SK-N-SH (cell line): ENCODE data around the gene NAV2. TPM values are rescaled to one million over a fixed set of nuclear protein-coding genes. Genes with fewer than 3 reads are reported as not detected.
A peak's percentile ranks its signal among the peaks of the same experiment; 100 is the strongest.

Experiments used
- CTCF ChIA-PET: fragments of 300-600, 350-600 bp; formaldehyde crosslinking; extraction: SDS; loops from one replicate; lab custom pipeline; 2021; lab: Yijun Ruan, JAX
- POLR2A ChIA-PET: fragments of 350-600 bp; sonication (Branson Sonifier 250); formaldehyde crosslinking; extraction: SDS; loops from one replicate; lab custom pipeline; 2020; ENCODE audit warnings: antibody characterized with exemption, inconsistent platforms; lab: Yijun Ruan, JAX
- DNase-seq: peaks from one replicate; pipeline ENCODE4 v3.0.0; 2012
- H2AFZ ChIP-seq: fragments of 200-600 bp; sonication (generic); 2 replicates; pipeline ENCODE4 v1.8.1; 2016; ENCODE audit warnings: antibody characterized with exemption, mild to moderate bottlenecking, low read depth
- H3F3A ChIP-seq: fragments of 200-600 bp; sonication (generic); replicated peaks from 2 replicates; pipeline ENCODE3; 2016; ENCODE audit warnings: antibody characterized with exemption, mild to moderate bottlenecking; ENCODE audit not compliant: insufficient read depth
- H3K27ac ChIP-seq, 2 experiments: fragments of 200-500 bp in 1 of 2; fragments of 200-600 bp in 1 of 2; sonication (Bioruptor generic) in 1 of 2; sonication (generic), shearing (Covaris generic) in 1 of 2; 2 replicates each; pipeline versions ENCODE4 v1.5.1 to v1.6.1; 2014 to 2016; ENCODE audit warnings: low read depth in 2 of 2, inconsistent platforms in 1 of 2, low read length in 1 of 2, mild to moderate bottlenecking in 1 of 2, mixed read lengths in 1 of 2
- H3K27me3 ChIP-seq: fragments of 200-600 bp; sonication (generic), shearing (Covaris generic); 2 replicates; pipeline ENCODE4 v1.6.1; 2016; ENCODE audit warnings: mixed run types; ENCODE audit not compliant: insufficient read depth
- H3K36me3 ChIP-seq, 2 experiments: fragments of 200-500 bp in 1 of 2; fragments of 200-600 bp in 1 of 2; sonication (Bioruptor generic) in 1 of 2; sonication (generic) in 1 of 2; replicated peaks in 1 of 2; 2 replicates each; pipeline versions ENCODE3 to v1.5.1; 2014 to 2016; ENCODE audit warnings: low read length in 1 of 2, mild to moderate bottlenecking in 1 of 2; ENCODE audit not compliant: insufficient read depth in 2 of 2, control insufficient read depth in 1 of 2
- H3K4me1 ChIP-seq, 2 experiments: fragments of 200-500 bp in 1 of 2; fragments of 200-600 bp in 1 of 2; sonication (Bioruptor generic) in 1 of 2; sonication (generic), shearing (Covaris generic) in 1 of 2; 2 replicates each; pipeline versions ENCODE4 v1.5.1 to v1.6.1; 2014 to 2016; ENCODE audit warnings: low read depth in 1 of 2, low read length in 1 of 2, mixed run types in 1 of 2; ENCODE audit not compliant: insufficient read depth in 2 of 2, control insufficient read depth in 1 of 2
- H3K4me2 ChIP-seq: fragments of 200-600 bp; sonication (generic), shearing (Covaris generic); 2 replicates; pipeline ENCODE4 v1.6.1; 2017; ENCODE audit warnings: mixed run types
- H3K4me3 ChIP-seq, 2 experiments: fragments of 200-500 bp in 1 of 2; fragments of 200-600 bp in 1 of 2; sonication (Bioruptor generic) in 1 of 2; sonication (generic), shearing (Covaris generic) in 1 of 2; 2 replicates each; pipeline versions ENCODE4 v1.5.1 to v1.8.1; 2014 to 2016; ENCODE audit warnings: low read depth in 2 of 2, inconsistent platforms in 1 of 2, low read length in 1 of 2, mild to moderate bottlenecking in 1 of 2, mixed read lengths in 1 of 2, moderate library complexity in 1 of 2
- H3K79me2 ChIP-seq: fragments of 200-600 bp; sonication (generic); 2 replicates; pipeline ENCODE4 v1.8.1; 2017; ENCODE audit warnings: mild to moderate bottlenecking; ENCODE audit not compliant: insufficient read depth
- H3K9ac ChIP-seq: fragments of 200-600 bp; sonication (generic); 2 replicates; pipeline ENCODE4 v1.6.1; 2017; ENCODE audit warnings: mixed run types
- H3K9me2 ChIP-seq: fragments of 200-600 bp; sonication (generic); 2 replicates; pipeline ENCODE4 v1.6.1; 2017; ENCODE audit warnings: mixed run types
- H3K9me3 ChIP-seq: fragments of 200-600 bp; sonication (generic); 2 replicates; pipeline ENCODE4 v1.6.1; 2017; ENCODE audit warnings: mixed run types, mild to moderate bottlenecking, moderate library complexity
- H4K20me1 ChIP-seq: fragments of 200-600 bp; sonication (generic); 2 replicates; pipeline ENCODE4 v1.6.1; 2017; ENCODE audit warnings: mild to moderate bottlenecking, mixed run types; ENCODE audit not compliant: insufficient read depth
- CHD2 ChIP-seq: fragments of 150-350 bp; IDR thresholded peaks from 2 replicates; pipeline ENCODE4 v1.6.1; 2018; ENCODE audit warnings: low read length; ENCODE audit not compliant: partially characterized antibody
- EP300 ChIP-seq, 2 experiments: IDR thresholded peaks; 2 replicates each; pipeline versions ENCODE4 v1.4.0 to v1.6.1; 2012; ENCODE audit warnings: borderline replicate concordance in 1 of 2, low read depth in 1 of 2, low read length in 1 of 2
- GATA2 ChIP-seq: sonication (generic); formaldehyde crosslinking; IDR thresholded peaks from 2 replicates; pipeline ENCODE4 v1.5.0; 2020; ENCODE audit warnings: mild to moderate bottlenecking, missing genetic modification reagents
- IRF3 ChIP-seq: fragments of 150-350 bp; IDR thresholded peaks from 2 replicates; pipeline ENCODE4 v1.6.1; 2016; ENCODE audit warnings: mild to moderate bottlenecking, low read depth, low read length
- JUND ChIP-seq: IDR thresholded peaks from 2 replicates; pipeline ENCODE4 v1.4.0; 2012
- MXI1 ChIP-seq: IDR thresholded peaks from 2 replicates; pipeline ENCODE4 v1.6.1; 2012; ENCODE audit warnings: mild to moderate bottlenecking, low read depth, low read length, improper control_type of control experiment
- NFIC ChIP-seq: IDR thresholded peaks from 2 replicates; pipeline ENCODE4 v1.4.0; 2012; ENCODE audit warnings: borderline replicate concordance
- PBX3 ChIP-seq: IDR thresholded peaks from 2 replicates; pipeline ENCODE4; 2012
- RAD21 ChIP-seq: IDR thresholded peaks from 2 replicates; pipeline ENCODE4 v1.6.1; 2012; ENCODE audit warnings: mild to moderate bottlenecking, low read length
- RCOR1 ChIP-seq: fragments of 150-350 bp; IDR thresholded peaks from 2 replicates; pipeline ENCODE4 v1.6.1; 2017; ENCODE audit warnings: antibody characterized with exemption, low read length
- SIN3A ChIP-seq: IDR thresholded peaks from 2 replicates; pipeline ENCODE4 v1.6.1; 2012; ENCODE audit warnings: low read depth, mild to moderate bottlenecking, low read length, moderate library complexity, borderline replicate concordance
- TCF12 ChIP-seq: IDR thresholded peaks from 2 replicates; pipeline ENCODE4 v1.4.0; 2012
- TEAD4 ChIP-seq: IDR thresholded peaks from 2 replicates; pipeline ENCODE4 v1.4.0; 2012; ENCODE audit warnings: mild to moderate bottlenecking, borderline replicate concordance; ENCODE audit not compliant: insufficient read depth
- WGBS: methylation state at CpG from one replicate; pipeline ENCODE4 v1.1.6; 2017; ENCODE audit warnings: low lambda C conversion rate; 5-methylcytosine and 5-hydroxymethylcytosine counted together
- polyA plus RNA-seq, 3 experiments: library from polyadenylated mRNA; depleted of rRNA; stranded (reverse); fragments of >200 nt; gene quantifications; 2 replicates each; pipeline ENCODE4 v1.2.3, GENCODE V29; 2012
- TF ChIP-seq, protein P1 (sequence below): IDR thresholded peaks from 2 replicates; pipeline ENCODE4 v1.4.0; 2012; ENCODE audit warnings: low read depth, borderline replicate concordance

The NAV2 gene
- polyA plus RNA-seq, 1 of the 3 experiments (the other 2 are of a cell fraction): 26.2 TPM

GRCh38 chr11:19952116-19952605, 239.5 kb downstream of the NAV2 start:
- H3K9ac ChIP-seq: peak overlapping the region; percentile 3; the same call in 1 of the 2 replicates
- peaks cover 64% of the 10 kb centered on the region for H3K79me2 ChIP-seq
- TF ChIP-seq, protein P1, sequence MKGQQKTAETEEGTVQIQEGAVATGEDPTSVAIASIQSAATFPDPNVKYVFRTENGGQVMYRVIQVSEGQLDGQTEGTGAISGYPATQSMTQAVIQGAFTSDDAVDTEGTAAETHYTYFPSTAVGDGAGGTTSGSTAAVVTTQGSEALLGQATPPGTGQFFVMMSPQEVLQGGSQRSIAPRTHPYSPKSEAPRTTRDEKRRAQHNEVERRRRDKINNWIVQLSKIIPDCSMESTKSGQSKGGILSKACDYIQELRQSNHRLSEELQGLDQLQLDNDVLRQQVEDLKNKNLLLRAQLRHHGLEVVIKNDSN: no peak
- TF ChIP-seq PBX3 (peak; percentile 24), GATA2 (peak; percentile 88), JUND (0 out of 2 replicates have a peak, but pooled peaks have one; percentile 13), RAD21 (peak; percentile 16; the same call in 1 of the 2 replicates), IRF3 (no peak), CHD2 (peak; percentile 32), RCOR1 (peak; percentile 63; the same call in 1 of the 2 replicates), TCF12 (peak; percentile 68), MXI1 (peak; percentile 32; the same call in 1 of the 2 replicates), EP300 (IDR thresholded peaks at IDR 0.05; ENCODE audit: borderline replicate concordance in 1 of 2, low read depth in 1 of 2, low read length in 1 of 2) (peak; percentile 47 to 76; a peak in 3 of 4 replicates), TEAD4 (peak; percentile 37; the same call in 1 of the 2 replicates), SIN3A (no peak)
- no peaks in the 10 kb centered on the region for H3K9me2 ChIP-seq
- no peaks in the 10 kb centered on the region for H3K9me3 ChIP-seq
- peaks cover 47 to 49% of the 10 kb centered on the region in 2 experiments for H3K4me1 ChIP-seq
- ChIA-PET CTCF (interaction anchor here (0.6 to 4.5 kb wide), 38 partner anchors 9 to 409 kb away, joined by 3 to 51 read pairs (median 5); no protein-coding TSS in a partner anchor), POLR2A (interaction anchor here (0.7 to 1.0 kb wide), 2 partner anchors 40 to 160 kb away, joined by 3 read pairs; no protein-coding TSS in a partner anchor)
- DNase-seq: peak; percentile 56
- WGBS: 13% methylated on average over 3 of the region's 3 CpGs
- peaks cover 62 to 76% of the 10 kb centered on the region in 2 experiments for H3K36me3 ChIP-seq
- peaks cover 54% of the 10 kb centered on the region for H3F3A ChIP-seq
- H2AFZ ChIP-seq: no peak overlapping the region
- H3K27ac ChIP-seq: peak overlapping the region; percentile 83 to 91
- H3K4me3 ChIP-seq: no peak overlapping the region; a peak in 1 of 4 replicates
- peaks cover 37% of the 10 kb centered on the region for H4K20me1 ChIP-seq
- H3K4me2 ChIP-seq: peak overlapping the region; percentile 40; the same call in 1 of the 2 replicates
- H3K27me3 ChIP-seq: no peaks in the 10 kb centered on the region

DNA sequence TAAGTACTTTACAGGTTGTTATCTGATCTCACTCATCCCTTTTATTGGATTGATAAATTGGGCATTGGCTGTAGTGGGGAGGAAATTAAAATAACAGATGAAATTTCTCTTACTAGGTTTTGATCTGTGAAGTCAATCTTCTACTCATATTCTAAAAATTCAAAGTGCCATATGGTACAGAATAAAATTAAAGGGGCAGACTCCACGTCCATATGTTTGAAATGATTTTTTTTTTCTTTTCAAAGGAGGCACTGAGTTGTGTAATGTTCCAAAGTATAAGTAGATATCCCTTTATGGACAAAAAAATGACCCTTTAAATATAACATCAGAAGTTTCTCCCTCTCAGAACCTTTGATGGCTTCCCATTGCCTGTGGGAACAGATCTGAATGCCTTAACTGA, 240.3 kb downstream of the NAV2 start:
- no peak overlapping the region for H3K4me3 ChIP-seq
- H3K4me1 ChIP-seq: peaks cover 47 to 55% of the 10 kb centered on the region in 2 experiments
- peak overlapping the region; percentile 40 for H3K4me2 ChIP-seq
- peak overlapping the region; percentile 83 to 91 for H3K27ac ChIP-seq
- H3F3A ChIP-seq: peaks cover 53% of the 10 kb centered on the region
- H3K36me3 ChIP-seq: peaks cover 63 to 76% of the 10 kb centered on the region in 2 experiments
- 0 out of 2 replicates have a peak, but pooled peaks have one; percentile 21 for TF ChIP-seq RCOR1
- TF ChIP-seq EP300 (IDR thresholded peaks at IDR 0.05; ENCODE audit: borderline replicate concordance in 1 of 2, low read depth in 1 of 2, low read length in 1 of 2): peak in 1 of 2 experiments; percentile 43; a peak in 1 of 4 replicates
- no peak for TF ChIP-seq NFIC
- no peaks in the 10 kb centered on the region for H3K9me3 ChIP-seq
- peak overlapping the region; percentile 38; the same call in 1 of the 2 replicates for H3K9ac ChIP-seq
- POLR2A ChIA-PET: no interaction called here
- DNase-seq: no peak
- peaks cover 41% of the 10 kb centered on the region for H4K20me1 ChIP-seq
- no peaks in the 10 kb centered on the region for H3K27me3 ChIP-seq
- peaks cover 67% of the 10 kb centered on the region for H3K79me2 ChIP-seq
- H2AFZ ChIP-seq: no peak overlapping the region
- WGBS: 64% methylated on average over 1 of the region's 1 CpG
- H3K9me2 ChIP-seq: no peaks in the 10 kb centered on the region
- CTCF ChIA-PET: interaction anchor here (0.7 to 4.5 kb wide), 21 partner anchors 9 to 410 kb away, joined by 3 to 51 read pairs (median 6); no protein-coding TSS in a partner anchor
